RPMI7951 (cell line): ENCODE measurements around the gene USP25. TPM values are rescaled to one million over a fixed set of nuclear protein-coding genes. Genes with fewer than 3 reads are reported as not detected.

ENCODE experiments used
- DNase-seq: peaks from one replicate; pipeline ENCODE4 v3.0.0-alpha.2; 2012; ENCODE audit warnings: low read depth
- total RNA-seq: library from RNA; depleted of rRNA; stranded (reverse); fragments of >200 nt; shearing (Covaris generic); gene quantifications from 2 replicates; pipeline ENCODE4 v1.2.3, GENCODE V29; 2014

Gene USP25
- total RNA-seq, 1 experiment from 2014 or later = 19.1 TPM

- no peak for DNase-seq
Observed at GRCh38 chr21:15852146-15852545, 122.4 kb downstream of the USP25 start.

- no peak for DNase-seq
Observed at GRCh38 chr21:15853126-15853525, 123.3 kb downstream of the USP25 start.

DNA sequence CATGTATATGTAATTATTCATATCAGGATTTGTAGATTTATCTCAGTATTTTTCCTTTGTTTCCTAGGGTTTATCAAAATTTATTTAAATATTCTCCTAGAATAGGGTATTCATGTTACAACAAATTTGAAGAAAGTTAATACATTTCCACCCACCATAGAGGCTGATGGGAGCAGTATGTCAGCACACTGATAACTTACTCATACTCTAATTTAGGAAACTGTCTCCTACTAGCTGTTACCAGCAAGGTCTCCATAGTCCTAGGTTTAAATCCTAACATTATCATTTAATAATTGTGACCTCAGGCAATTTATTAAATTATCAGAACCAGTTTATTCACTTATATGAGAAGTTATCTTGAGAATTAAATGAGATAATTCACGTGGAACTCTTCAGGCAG, 127.0 kb downstream of the USP25 start:
- no peak for DNase-seq

- no peak for DNase-seq
Observed at GRCh38 chr21:15857740-15858139, 128.0 kb downstream of the USP25 start.

GRCh38 chr21:15860541-15860940, 130.8 kb downstream of the USP25 start:
- DNase-seq = no peak

GRCh38 chr21:15868940-15869339, 139.2 kb downstream of the USP25 start:
- DNase-seq = no peak

- no peak for DNase-seq
Observed at GRCh38 chr21:15870819-15871218, 141.0 kb downstream of the USP25 start.

- DNase-seq = no peak
Observed at GRCh38 chr21:15872236-15872635, 142.5 kb downstream of the USP25 start.

GRCh38 chr21:15874615-15875014, 144.8 kb downstream of the USP25 start:
- no peak for DNase-seq

- no peak for DNase-seq
Observed at GRCh38 chr21:15875286-15875685, 145.5 kb downstream of the USP25 start.

DNA sequence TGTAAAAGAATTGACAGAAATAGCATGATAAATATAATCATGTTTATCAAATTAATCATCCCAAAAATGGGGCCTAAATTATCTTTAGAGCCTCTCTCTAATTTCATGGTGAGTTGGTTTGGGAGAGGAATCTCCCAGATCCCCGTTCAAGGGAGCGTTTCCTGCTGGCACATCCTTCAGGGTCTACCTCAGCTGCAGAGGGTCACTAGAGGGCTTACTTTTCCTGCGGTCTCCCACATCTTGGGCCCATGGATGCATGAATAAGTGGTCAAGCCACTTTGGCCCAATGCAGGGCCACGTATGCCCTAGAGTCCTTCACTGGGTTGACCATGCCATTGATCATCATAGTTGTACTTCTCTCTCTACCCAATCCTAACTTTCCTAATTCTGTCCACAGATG, 164.1 kb downstream of the USP25 start:
- DNase-seq = no peak

- DNase-seq = peak; percentile 15
Observed at GRCh38 chr21:15894596-15894995, 164.8 kb downstream of the USP25 start.

DNA sequence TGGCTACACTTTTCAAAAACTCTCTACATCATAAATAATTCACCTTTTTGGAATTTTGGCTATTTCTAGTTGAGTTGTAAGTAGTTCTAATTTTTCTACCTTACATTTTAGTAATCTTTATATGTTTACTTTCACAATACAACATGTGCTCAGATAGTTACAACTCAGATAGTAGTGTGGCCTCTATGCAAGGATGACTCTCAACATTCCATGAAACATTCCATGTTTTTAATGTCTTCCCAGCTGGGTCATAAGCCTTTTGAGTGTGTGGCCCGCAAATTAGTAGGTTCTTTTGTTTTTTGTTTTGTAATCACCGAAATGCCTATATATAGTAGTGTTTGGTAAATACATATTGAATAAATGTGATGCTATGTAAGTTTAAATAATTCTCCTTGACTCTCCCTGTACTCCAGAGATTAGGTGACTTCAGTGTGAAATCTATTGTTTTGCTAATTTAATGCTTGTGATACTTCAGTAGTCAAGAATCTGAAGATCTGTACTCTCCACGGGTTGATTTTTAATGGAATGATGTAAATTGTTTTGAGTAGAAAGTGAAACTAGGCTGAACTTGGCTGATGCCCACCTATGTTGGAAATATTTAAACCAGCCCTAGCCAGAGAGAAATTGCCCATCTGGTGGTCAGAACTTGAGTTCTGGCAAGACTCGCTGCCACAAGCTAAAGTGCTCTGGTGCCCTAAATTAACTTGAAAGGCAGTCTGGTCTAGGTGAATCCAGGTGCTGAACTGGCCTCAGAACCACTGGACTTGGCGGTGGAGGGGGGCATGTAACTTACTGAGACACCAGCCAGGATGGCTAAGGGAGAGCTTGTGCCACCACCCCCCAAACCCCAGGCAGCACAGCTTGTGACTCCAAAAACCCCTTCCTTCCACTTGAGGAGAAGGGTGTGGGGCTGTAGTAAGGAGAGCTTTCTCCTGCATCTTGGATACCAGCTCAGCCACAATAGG, 165.6 kb downstream of the USP25 start:
- no peak for DNase-seq

- DNase-seq = no peak
Observed at GRCh38 chr21:15896501-15896900, 166.7 kb downstream of the USP25 start.

GRCh38 chr21:15904389-15904788, 174.6 kb downstream of the USP25 start:
- DNase-seq = no peak

- DNase-seq = peak; percentile 17
Observed at GRCh38 chr21:15908187-15908586, 178.4 kb downstream of the USP25 start.

DNA sequence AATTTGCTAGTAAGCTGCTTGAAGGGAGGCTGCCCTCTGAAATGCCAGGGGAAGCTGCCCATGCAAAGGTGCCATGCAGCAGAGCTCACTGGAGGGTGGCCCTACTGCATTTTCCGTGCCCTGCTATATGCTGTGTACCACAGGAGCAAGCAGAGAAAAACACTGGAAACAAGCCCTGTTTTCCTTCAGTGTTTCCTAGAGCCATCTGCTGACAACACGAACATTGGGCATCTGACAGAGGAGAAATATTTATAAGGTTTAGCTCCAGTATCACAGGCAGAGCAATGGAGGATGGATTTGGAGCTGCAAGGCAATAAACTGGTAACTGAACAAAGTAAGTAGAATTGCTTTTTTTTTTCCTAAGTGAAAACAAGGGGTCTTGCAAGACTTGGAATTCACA, 198.4 kb downstream of the USP25 start:
- DNase-seq = no peak

DNA sequence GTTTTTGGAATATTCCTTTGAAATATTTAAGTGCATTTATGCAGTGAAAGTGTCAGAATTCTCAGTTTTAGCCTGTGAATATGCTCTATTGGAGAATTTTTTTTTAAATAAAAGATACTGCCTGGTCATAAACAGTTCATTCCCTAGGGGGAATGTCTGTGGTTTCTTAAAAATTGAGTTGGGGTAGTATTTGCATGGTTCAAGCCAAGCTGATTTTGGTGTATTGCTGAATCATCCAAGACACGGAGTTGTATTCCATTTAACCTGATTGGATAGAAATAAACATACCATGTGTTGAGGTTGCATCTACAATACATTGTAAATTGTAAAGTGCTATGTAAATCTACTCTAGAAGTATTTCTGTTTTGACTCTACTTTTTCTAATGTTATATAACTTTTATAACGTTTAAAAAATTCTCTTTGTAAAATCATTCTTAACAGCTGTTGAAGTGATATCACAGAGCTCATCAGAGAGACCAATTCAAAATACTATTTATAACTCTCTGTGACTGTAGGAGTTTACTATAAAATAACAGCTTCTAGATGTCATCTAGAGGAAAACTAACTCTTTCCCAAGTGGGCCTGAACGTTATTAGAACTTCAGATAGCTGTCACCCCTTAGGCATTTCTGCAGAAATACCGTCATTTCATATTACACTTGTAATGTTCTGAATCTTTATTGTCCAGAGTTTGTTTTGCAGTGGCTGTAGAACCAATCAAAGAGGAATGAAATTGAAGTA, 199.1 kb downstream of the USP25 start:
- no peak for DNase-seq

DNA sequence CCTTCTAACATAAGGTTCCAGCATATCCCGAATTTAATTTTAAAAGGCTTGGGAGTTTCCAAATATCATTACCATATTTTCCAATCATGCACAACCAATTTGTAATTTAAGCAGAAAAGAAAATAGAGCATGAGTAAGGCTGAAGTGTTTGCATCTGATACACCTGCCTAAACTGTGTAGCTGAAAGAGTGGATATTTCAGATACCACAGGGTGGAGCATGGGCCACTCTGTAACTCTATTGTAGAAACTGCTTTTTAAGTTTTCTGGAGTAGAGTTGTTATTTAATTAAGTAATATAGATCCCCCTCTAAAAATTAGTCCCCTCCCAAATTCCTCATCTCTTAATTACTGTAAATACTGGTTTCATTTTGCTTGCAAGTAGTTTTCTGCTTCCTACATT, 199.8 kb downstream of the USP25 start:
- DNase-seq = no peak
